GM12801 (cell line): ENCODE measurements around the gene FAM221A.

Experiments
- TF ChIP-seq, protein P1 (sequence below): IDR thresholded peaks from one replicate; pipeline ENCODE4 v1.5.1; 2011; ENCODE audit warnings: control low read depth; ENCODE audit not compliant: insufficient read length; ENCODE audit errors: extremely low read depth

FAM221A gene

DNA sequence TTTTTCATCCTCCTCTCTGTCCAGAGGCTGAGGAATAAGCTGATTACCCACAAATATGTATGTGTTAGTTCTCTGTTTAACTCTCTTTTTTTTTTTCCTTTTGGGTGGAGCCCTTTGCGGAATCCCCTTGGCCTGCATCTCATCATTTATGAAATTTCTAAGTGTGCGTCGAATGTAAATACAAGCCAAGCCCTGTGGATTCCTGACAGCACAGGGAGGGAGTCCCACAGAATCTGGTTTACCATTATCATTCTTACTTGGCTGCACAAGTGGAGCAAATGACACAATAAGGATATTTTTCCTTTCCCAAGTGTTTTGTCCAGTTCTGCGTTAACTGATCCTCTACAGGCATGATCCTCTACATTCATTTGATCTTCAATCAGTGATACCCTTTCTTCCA lies 41.5 kb downstream of the FAM221A start:
- TF ChIP-seq, protein P1, sequence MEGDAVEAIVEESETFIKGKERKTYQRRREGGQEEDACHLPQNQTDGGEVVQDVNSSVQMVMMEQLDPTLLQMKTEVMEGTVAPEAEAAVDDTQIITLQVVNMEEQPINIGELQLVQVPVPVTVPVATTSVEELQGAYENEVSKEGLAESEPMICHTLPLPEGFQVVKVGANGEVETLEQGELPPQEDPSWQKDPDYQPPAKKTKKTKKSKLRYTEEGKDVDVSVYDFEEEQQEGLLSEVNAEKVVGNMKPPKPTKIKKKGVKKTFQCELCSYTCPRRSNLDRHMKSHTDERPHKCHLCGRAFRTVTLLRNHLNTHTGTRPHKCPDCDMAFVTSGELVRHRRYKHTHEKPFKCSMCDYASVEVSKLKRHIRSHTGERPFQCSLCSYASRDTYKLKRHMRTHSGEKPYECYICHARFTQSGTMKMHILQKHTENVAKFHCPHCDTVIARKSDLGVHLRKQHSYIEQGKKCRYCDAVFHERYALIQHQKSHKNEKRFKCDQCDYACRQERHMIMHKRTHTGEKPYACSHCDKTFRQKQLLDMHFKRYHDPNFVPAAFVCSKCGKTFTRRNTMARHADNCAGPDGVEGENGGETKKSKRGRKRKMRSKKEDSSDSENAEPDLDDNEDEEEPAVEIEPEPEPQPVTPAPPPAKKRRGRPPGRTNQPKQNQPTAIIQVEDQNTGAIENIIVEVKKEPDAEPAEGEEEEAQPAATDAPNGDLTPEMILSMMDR = no peak

DNA sequence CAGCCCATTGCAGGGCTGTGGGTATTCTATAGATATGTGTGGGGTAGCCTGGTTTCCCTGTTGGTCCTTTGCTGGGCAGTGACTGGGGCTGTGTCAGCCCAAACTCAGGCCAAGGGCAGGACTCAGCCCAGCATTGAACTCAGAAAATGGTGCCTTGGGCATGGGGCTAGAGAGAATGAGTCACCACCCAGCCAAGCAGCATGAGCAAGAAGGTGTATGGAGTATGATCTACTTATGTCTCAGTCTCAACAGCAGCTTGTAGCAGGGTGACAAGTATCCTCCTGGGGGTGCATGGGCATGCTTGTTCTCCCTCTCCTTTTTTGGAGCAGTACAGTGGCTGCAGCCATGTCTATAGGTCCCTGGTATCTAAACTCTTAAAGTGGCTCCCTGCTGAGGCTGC lies 62.1 kb downstream of the FAM221A start:
- TF ChIP-seq, protein P1 = no peak

DNA sequence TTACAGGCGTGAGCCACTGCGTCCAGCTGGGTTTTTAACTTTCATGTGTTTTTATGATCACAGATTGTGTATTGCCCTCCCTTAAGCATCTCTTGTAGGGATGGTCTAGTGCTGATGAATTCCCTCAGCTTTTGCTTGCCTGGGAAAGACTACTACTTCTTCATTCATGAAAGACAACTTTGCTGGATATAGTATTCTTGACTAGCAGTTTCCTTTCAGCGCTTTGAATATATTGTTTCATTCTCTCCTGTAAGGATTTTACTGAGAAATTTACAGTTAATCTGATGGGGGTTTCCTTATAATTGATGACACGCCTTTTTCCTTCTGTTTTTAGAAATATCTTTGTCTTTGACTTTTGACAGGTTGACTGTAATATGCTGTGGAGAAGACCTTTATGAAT lies 63.2 kb downstream of the FAM221A start:
- TF ChIP-seq, protein P1 = no peak

DNA sequence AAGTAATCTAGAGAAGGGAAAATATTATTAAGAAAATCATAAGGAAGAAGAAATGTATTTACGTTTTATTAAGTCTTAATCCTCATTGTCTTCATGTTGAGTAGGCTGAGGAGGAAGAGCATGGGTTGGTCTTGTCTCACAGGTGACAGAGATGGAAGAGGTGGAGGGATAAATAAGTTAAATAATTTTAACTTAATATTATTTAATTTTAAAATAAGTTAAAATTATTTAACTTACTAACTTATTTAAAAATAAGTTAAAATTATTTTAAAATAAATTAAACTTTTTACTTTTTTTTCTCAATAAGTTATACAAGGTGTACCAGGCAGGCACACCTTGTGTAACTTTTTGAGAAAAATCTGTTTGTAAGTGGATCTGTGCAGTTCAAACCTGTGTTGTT lies 66.6 kb downstream of the FAM221A start:
- TF ChIP-seq, protein P1 = no peak

DNA sequence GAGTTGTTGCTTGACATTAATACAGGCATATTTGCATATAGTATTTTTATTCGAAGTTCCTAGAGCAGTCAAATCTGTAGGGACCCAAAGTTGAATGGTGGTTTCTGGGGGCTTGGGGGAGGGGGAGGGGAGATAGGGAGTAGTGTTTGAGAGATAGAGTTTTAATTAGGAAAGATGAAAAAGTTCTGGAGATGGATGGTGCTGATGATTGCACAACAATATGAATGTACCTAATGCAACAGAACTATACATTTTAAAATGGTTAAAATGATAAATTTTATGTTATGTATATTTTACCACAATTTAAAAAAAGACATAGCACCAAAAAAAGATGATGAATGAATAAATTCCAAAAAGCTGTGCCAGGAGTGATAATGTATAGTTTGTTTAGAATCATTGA lies 71.9 kb downstream of the FAM221A start:
- TF ChIP-seq, protein P1 = no peak
